ENCODE data around the gene DDC. TPM values are rescaled to one million over a fixed set of nuclear protein-coding genes. Genes with fewer than 3 reads are reported as not detected.

DDC gene
- total and polyA plus RNA-seq, 4 donors = 49.6 TPM; not detected in 3

GRCh38 chr7:50446542-50446960, 118.7 kb downstream of the DDC start:
- Histone ChIP-seq H3K9me3 (ENCODE audit: control insufficient read depth, low read length) (no peaks in the 10 kb centered on the region), H3K27ac (ENCODE audit: low read depth in 1 of 2, low read length in 2 of 2) (no peak overlapping the region), H3K36me3 (ENCODE audit: control insufficient read depth in 1 of 2, insufficient read depth in 2 of 2, low read length in 1 of 2) (peaks cover 2 to 4% of the 10 kb centered on the region in 2 donors), H3K4me3 (ENCODE audit: low read length in 2 of 2) (no peak overlapping the region), H3K27me3 (ENCODE audit: control insufficient read depth in 1 of 2, insufficient read depth in 2 of 2, low read length in 1 of 2) (no peaks in the 10 kb centered on the region), H3K4me1 (ENCODE audit: control insufficient read depth in 1 of 2, insufficient read depth in 2 of 2, low read length in 2 of 2) (no peaks in the 10 kb centered on the region)
- ATAC-seq (ENCODE audit: low FRiP score) (no peak), DNase-seq (no peak)
- WGBS, 2 donors = 88 to 90% methylated on average over 4 of the region's 4 CpGs
- intact Hi-C loops (cut with DNase I) = no loop called here

GRCh38 chr7:50436133-50436806, 128.9 kb downstream of the DDC start:
- ATAC-seq (ENCODE audit: low FRiP score) = no peak
- Histone ChIP-seq H3K4me1 (ENCODE audit: control insufficient read depth in 1 of 2, insufficient read depth in 2 of 2, low read length in 2 of 2) (no peaks in the 10 kb centered on the region), H3K27ac (ENCODE audit: low read depth in 1 of 2, low read length in 2 of 2) (no peak overlapping the region), H3K27me3 (ENCODE audit: control insufficient read depth in 1 of 2, insufficient read depth in 2 of 2, low read length in 1 of 2) (no peaks in the 10 kb centered on the region), H3K36me3 (ENCODE audit: control insufficient read depth in 1 of 2, insufficient read depth in 2 of 2, low read length in 1 of 2) (peaks cover 0 to 4% of the 10 kb centered on the region in 2 donors), H3K4me3 (ENCODE audit: low read length in 2 of 2) (no peak overlapping the region), H3K9me3 (ENCODE audit: control insufficient read depth, low read length) (peaks cover 2% of the 10 kb centered on the region)
- no peak for DNase-seq
- 49 to 58% methylated on average over 3 of the region's 3 CpGs for WGBS, 2 donors
- intact Hi-C loops (cut with DNase I) = no loop called here

- no peaks in the 10 kb centered on the region for H3K27me3 ChIP-seq (ENCODE audit: control insufficient read depth in 1 of 2, insufficient read depth in 2 of 2, low read length in 1 of 2)
- WGBS, 2 donors = 65 to 74% methylated on average over 4 of the region's 4 CpGs
- intact Hi-C loops (cut with DNase I) = no loop called here
- no peak for ATAC-seq (ENCODE audit: low FRiP score)
- H3K4me3 ChIP-seq (ENCODE audit: low read length in 2 of 2) = no peak overlapping the region
- no peak for DNase-seq
- no peak overlapping the region for H3K27ac ChIP-seq (ENCODE audit: low read depth in 1 of 2, low read length in 2 of 2)
- no peaks in the 10 kb centered on the region for H3K9me3 ChIP-seq (ENCODE audit: control insufficient read depth, low read length)
- no peaks in the 10 kb centered on the region for H3K4me1 ChIP-seq (ENCODE audit: control insufficient read depth in 1 of 2, insufficient read depth in 2 of 2, low read length in 2 of 2)
- no peaks in the 10 kb centered on the region for H3K36me3 ChIP-seq (ENCODE audit: control insufficient read depth in 1 of 2, insufficient read depth in 2 of 2, low read length in 1 of 2)
Observed at GRCh38 chr7:50431722-50432305, 133.4 kb downstream of the DDC start.

- H3K27ac ChIP-seq (ENCODE audit: low read depth in 1 of 2, low read length in 2 of 2) = no peak overlapping the region
- no peaks in the 10 kb centered on the region for H3K36me3 ChIP-seq (ENCODE audit: control insufficient read depth in 1 of 2, insufficient read depth in 2 of 2, low read length in 1 of 2)
- intact Hi-C loops (cut with DNase I) = no loop called here
- no peaks in the 10 kb centered on the region for H3K4me1 ChIP-seq (ENCODE audit: control insufficient read depth in 1 of 2, insufficient read depth in 2 of 2, low read length in 2 of 2)
- H3K27me3 ChIP-seq (ENCODE audit: control insufficient read depth in 1 of 2, insufficient read depth in 2 of 2, low read length in 1 of 2) = no peaks in the 10 kb centered on the region
- WGBS, 2 donors = 82 to 87% methylated on average over 2 of the region's 2 CpGs
- DNase-seq = no peak
- no peaks in the 10 kb centered on the region for H3K9me3 ChIP-seq (ENCODE audit: control insufficient read depth, low read length)
- ATAC-seq (ENCODE audit: low FRiP score) = no peak
- H3K4me3 ChIP-seq (ENCODE audit: low read length in 2 of 2) = no peak overlapping the region
Observed at GRCh38 chr7:50431316-50431715, 133.9 kb downstream of the DDC start.

GRCh38 chr7:50428911-50429310, 136.3 kb downstream of the DDC start:
- Histone ChIP-seq H3K4me3 (ENCODE audit: low read length in 2 of 2) (no peak overlapping the region), H3K4me1 (ENCODE audit: control insufficient read depth in 1 of 2, insufficient read depth in 2 of 2, low read length in 2 of 2) (no peaks in the 10 kb centered on the region), H3K9me3 (ENCODE audit: control insufficient read depth, low read length) (no peaks in the 10 kb centered on the region), H3K27me3 (ENCODE audit: control insufficient read depth in 1 of 2, insufficient read depth in 2 of 2, low read length in 1 of 2) (no peaks in the 10 kb centered on the region), H3K36me3 (ENCODE audit: control insufficient read depth in 1 of 2, insufficient read depth in 2 of 2, low read length in 1 of 2) (no peaks in the 10 kb centered on the region), H3K27ac (ENCODE audit: low read depth in 1 of 2, low read length in 2 of 2) (no peak overlapping the region)
- no peak for ATAC-seq (ENCODE audit: low FRiP score)
- 75 to 76% methylated on average over 3 of the region's 3 CpGs for WGBS, 2 donors
- intact Hi-C loops (cut with DNase I) = no loop called here
- DNase-seq = no peak

- Histone ChIP-seq H3K27me3 (ENCODE audit: control insufficient read depth in 1 of 2, insufficient read depth in 2 of 2, low read length in 1 of 2) (no peaks in the 10 kb centered on the region), H3K9me3 (ENCODE audit: control insufficient read depth, low read length) (no peaks in the 10 kb centered on the region), H3K36me3 (ENCODE audit: control insufficient read depth in 1 of 2, insufficient read depth in 2 of 2, low read length in 1 of 2) (no peaks in the 10 kb centered on the region), H3K27ac (ENCODE audit: low read depth in 1 of 2, low read length in 2 of 2) (no peak overlapping the region), H3K4me1 (ENCODE audit: control insufficient read depth in 1 of 2, insufficient read depth in 2 of 2, low read length in 2 of 2) (no peaks in the 10 kb centered on the region), H3K4me3 (ENCODE audit: low read length in 2 of 2) (no peak overlapping the region)
- ATAC-seq (ENCODE audit: low FRiP score) (no peak), DNase-seq (no peak)
- intact Hi-C loops (cut with DNase I) = no loop called here
- 78 to 81% methylated on average over 2 of the region's 2 CpGs for WGBS, 2 donors
Observed at GRCh38 chr7:50427518-50427917, 137.7 kb downstream of the DDC start.

- Histone ChIP-seq H3K4me1 (ENCODE audit: control insufficient read depth in 1 of 2, insufficient read depth in 2 of 2, low read length in 2 of 2) (no peaks in the 10 kb centered on the region), H3K9me3 (ENCODE audit: control insufficient read depth, low read length) (no peaks in the 10 kb centered on the region), H3K4me3 (ENCODE audit: low read length in 2 of 2) (no peak overlapping the region), H3K27ac (ENCODE audit: low read depth in 1 of 2, low read length in 2 of 2) (no peak overlapping the region), H3K36me3 (ENCODE audit: control insufficient read depth in 1 of 2, insufficient read depth in 2 of 2, low read length in 1 of 2) (no peaks in the 10 kb centered on the region), H3K27me3 (ENCODE audit: control insufficient read depth in 1 of 2, insufficient read depth in 2 of 2, low read length in 1 of 2) (no peaks in the 10 kb centered on the region)
- intact Hi-C loops (cut with DNase I) = no loop called here
- DNase-seq (no peak), ATAC-seq (ENCODE audit: low FRiP score) (no peak)
- 87 to 90% methylated on average over 5 of the region's 5 CpGs for WGBS, 2 donors
Observed at GRCh38 chr7:50426280-50427045, 138.7 kb downstream of the DDC start.

- H3K4me1 ChIP-seq (ENCODE audit: control insufficient read depth in 1 of 2, insufficient read depth in 2 of 2, low read length in 2 of 2) = no peaks in the 10 kb centered on the region
- intact Hi-C loops (cut with DNase I) = no loop called here
Observed at GRCh38 chr7:50425318-50425717, 139.9 kb downstream of the DDC start.

More at GRCh38 chr7:50425318-50425717, 139.9 kb downstream of the DDC start:
- 89 to 92% methylated on average over 6 of the region's 6 CpGs for WGBS, 2 donors
- H3K27me3 ChIP-seq (ENCODE audit: control insufficient read depth in 1 of 2, insufficient read depth in 2 of 2, low read length in 1 of 2) = no peaks in the 10 kb centered on the region
- ATAC-seq (ENCODE audit: low FRiP score) (no peak), DNase-seq (no peak)
- no peak overlapping the region for H3K4me3 ChIP-seq (ENCODE audit: low read length in 2 of 2)
- no peaks in the 10 kb centered on the region for H3K36me3 ChIP-seq (ENCODE audit: control insufficient read depth in 1 of 2, insufficient read depth in 2 of 2, low read length in 1 of 2)
- no peak overlapping the region for H3K27ac ChIP-seq (ENCODE audit: low read depth in 1 of 2, low read length in 2 of 2)
- H3K9me3 ChIP-seq (ENCODE audit: control insufficient read depth, low read length) = no peaks in the 10 kb centered on the region
